GM19023 (cell line): ENCODE data around the gene CPEB4.
A peak's percentile ranks its signal among the peaks of the same experiment; 100 is the strongest.

Experiments
- ATAC-seq: cut with Tn5 transposase; IDR thresholded peaks from one replicate; pipeline ENCODE4 v1.9.1; 2021; ENCODE audit warnings: mild to moderate bottlenecking, moderate library complexity; ENCODE audit not compliant: unreplicated experiment

CPEB4 gene

GRCh38 chr5:173971681-173972345, 83.7 kb downstream of the CPEB4 start:
- no peak for ATAC-seq

DNA sequence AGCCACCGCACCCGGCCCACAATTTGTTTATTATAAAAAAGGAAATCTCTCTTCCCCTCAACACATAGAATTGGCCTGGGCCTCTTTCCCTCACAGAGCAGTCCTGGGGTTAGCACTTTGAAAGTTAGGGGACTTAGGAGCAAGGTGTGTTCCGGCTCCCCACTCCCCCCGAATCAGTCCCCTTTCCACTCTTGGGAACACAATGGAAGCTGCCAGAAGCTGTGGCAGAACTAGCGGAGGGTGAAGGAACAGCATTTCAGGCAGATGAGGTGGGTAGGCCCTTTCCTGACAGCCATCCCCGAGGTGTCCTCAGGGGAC, 84.4 kb downstream of the CPEB4 start:
- ATAC-seq, result no peak

DNA sequence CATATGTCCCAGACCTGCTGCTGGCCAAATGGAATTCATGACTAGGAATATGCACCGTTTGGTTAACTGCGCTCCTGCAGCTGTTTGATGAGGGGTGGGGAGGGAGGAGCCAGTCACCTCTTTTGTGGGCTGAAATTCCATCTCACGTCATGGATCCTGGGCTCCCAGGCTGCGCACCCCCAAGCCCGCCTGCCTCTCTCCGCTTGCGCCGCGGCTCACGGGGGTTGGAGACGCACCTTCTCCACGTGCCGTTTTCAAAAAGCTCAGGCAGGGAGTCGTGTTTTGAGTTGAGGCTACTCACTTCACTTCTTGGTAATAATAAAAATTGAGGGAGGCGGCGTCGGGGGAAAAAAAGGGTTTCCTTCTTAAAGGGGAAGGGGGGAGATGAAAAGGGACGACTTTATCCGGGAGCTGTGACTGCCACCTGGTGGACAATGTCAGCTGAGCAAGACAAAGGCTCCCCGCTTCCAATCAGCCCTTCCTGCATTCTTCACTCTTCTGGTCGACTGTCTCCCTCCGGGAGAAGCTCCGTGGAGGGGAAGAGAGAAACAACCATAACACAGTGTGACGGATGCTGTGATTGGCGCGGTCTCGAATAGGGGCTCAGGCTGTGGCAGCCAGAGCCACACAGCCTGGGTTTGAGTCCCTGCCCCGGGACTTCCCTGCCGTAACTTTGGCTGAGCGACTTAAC, 84.9 kb downstream of the CPEB4 start:
- peak; percentile 69 for ATAC-seq

DNA sequence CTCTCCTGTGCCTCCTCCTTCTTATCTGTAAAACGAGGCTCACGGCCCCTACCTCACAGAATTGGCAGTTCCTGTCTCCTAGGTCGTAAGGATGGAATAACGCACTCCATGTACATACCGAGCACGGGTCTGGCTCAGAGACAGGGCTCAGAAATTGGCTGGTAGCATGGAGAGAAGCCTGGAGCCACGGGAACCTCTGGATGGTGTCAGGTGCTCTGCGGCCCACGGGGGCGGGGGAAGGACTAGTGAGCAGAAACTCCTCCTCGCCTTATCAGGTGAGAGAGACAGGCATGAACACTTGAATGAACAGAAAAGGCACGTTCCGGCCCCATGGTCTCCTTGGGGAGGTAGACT, 85.4 kb downstream of the CPEB4 start:
- ATAC-seq, result peak; percentile 26

DNA sequence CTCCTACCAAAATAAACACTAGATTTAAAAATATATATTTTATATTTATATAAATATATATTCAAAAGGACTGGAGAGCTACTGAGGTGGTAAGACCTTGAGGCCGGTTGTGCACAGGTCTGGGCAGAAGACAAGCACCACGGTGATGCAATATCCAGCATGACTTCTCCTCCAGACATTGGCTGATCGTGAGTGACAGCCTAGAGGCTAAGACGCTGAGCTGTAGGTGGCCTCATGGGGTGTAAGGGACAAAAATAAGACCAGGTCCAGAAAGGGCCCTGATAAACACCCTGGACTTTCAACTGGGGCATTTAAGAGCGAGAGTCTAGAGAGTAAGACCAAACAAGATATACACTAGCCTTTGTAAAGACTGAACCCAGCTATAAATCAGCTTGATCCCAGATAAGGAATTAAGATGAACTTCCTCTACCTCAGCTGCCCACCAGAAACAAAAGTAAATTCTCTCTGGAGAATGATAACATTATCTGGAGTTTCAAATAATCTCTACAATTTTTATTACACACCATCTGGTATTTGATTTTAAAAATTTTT, 86.6 kb downstream of the CPEB4 start:
- ATAC-seq, result no peak

GRCh38 chr5:173981185-173981761, 93.1 kb downstream of the CPEB4 start:
- ATAC-seq, result no peak

GRCh38 chr5:173984218-173984617, 96.1 kb downstream of the CPEB4 start:
- ATAC-seq, result no peak

- ATAC-seq, result no peak
These were observed 100.6 kb downstream of the CPEB4 start, which contains the start of gene C5orf47 for GRCh38 chr5:173988554-173989431. TSS of gene C5orf47 (plus strand) at chr5:173989170. CDS start at chr5:173989264, 94 bp downstream.

GRCh38 chr5:173989432-173990082, 101.4 kb downstream of the CPEB4 start:
- no peak for ATAC-seq

DNA sequence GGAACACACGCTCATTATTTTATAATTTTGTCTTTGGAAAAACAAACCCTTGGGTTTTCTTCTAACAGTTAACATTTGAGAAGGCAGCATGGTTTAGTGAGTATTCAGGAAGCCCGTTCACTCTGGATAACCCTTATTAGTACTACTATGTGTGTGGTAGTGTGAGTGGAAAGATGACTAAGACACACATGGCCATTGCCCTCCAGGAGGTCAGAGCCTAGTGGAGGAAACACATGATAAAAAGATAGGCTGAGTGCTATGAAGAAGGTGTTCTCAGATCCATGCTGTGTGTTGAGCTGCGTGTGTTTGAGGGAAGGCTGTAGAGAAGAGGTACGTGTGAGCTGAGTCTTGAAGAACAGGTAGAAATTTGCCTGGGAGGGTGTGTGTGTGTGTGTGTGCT, 109.2 kb downstream of the CPEB4 start:
- no peak for ATAC-seq

GRCh38 chr5:173998531-173998930, 110.4 kb downstream of the CPEB4 start:
- no peak for ATAC-seq

GRCh38 chr5:174000076-174000475, 111.9 kb downstream of the CPEB4 start:
- ATAC-seq, result no peak

GRCh38 chr5:174003795-174004194, 115.6 kb downstream of the CPEB4 start:
- ATAC-seq, result no peak

GRCh38 chr5:174008922-174009321, 120.8 kb downstream of the CPEB4 start:
- ATAC-seq, result no peak

GRCh38 chr5:174010365-174010764, 122.2 kb downstream of the CPEB4 start:
- no peak for ATAC-seq

DNA sequence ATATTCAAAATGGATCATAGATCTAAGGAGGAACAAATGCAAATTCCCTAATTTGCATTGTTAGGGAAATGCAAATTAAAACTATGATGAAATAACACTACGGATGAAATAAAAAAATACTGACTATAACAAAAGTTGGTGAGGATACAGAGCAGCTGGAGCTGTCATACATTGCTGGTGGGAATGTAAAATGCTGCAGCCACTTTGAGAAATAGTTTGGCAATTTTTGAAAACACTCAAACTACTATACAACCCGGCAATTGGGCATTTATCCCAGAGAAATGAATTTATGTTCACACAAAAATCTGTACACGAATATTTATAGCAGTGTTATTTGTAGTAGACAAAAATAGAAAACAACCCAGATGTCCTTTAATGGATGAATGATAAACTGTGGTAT, 123.3 kb downstream of the CPEB4 start:
- ATAC-seq, result no peak
